B cell (primary cell): ENCODE results near the gene RAP1GAP2.

Experiments used
- CTCF ChIP-seq: fragments of 200-600 bp; IDR thresholded peaks from one replicate; pipeline ENCODE4 v1.8.0; 2022; ENCODE audit warnings: antibody characterized with exemption, mild to moderate bottlenecking
- EZH2 ChIP-seq: IDR thresholded peaks from 2 replicates; pipeline ENCODE4 v1.6.1; 2012; ENCODE audit warnings: borderline replicate concordance, low read depth, mild to moderate bottlenecking, moderate library complexity, low read length; ENCODE audit not compliant: insufficient read depth, poor library complexity, severe bottlenecking

- no peak for TF ChIP-seq CTCF
- no peak for TF ChIP-seq EZH2
These were observed 233.1 kb downstream of the RAP1GAP2 start for GRCh38 chr17:3029213-3029913.
